ENCODE data around the gene MYOM1. TPM values are rescaled to one million over a fixed set of nuclear protein-coding genes. Genes with fewer than 3 reads are reported as not detected.

Gene MYOM1
- total RNA-seq, 4 donors from 2014 or later: 0.67 to 2.1 (median 1.5) TPM

GRCh38 chr18:3163968-3164367 lies 55.8 kb downstream of the MYOM1 start:
- intact Hi-C loops (cut with DNase I; ENCODE audit: low total_unique reads): no loop called here
- 74 to 76% methylated on average over 5 of the region's 5 CpGs for WGBS, 2 donors
- no peak overlapping the region for H3K4me3 ChIP-seq (ENCODE audit: low read depth, poor library complexity, severe bottlenecking)
- no peak for DNase-seq (ENCODE audit: low spot score in 2 of 2)
- TF ChIP-seq POLR2A (IDR thresholded peaks at IDR 0.05): no peak
- no peak for TF ChIP-seq CTCF (IDR thresholded peaks at IDR 0.05)

- no peak overlapping the region for H3K4me3 ChIP-seq (ENCODE audit: low read depth, poor library complexity, severe bottlenecking)
- DNase-seq (ENCODE audit: low spot score in 2 of 2): no peak
- 59 to 63% methylated on average over 3 of the region's 3 CpGs for WGBS, 2 donors
- intact Hi-C loops (cut with DNase I; ENCODE audit: low total_unique reads): no loop called here
- TF ChIP-seq POLR2A (IDR thresholded peaks at IDR 0.05) (no peak), CTCF (IDR thresholded peaks at IDR 0.05) (no peak)
Measured at GRCh38 chr18:3162181-3162580, 57.6 kb downstream of the MYOM1 start.

GRCh38 chr18:3159830-3160229 lies 59.9 kb downstream of the MYOM1 start:
- intact Hi-C loops (cut with DNase I; ENCODE audit: low total_unique reads): no loop called here
- DNase-seq (ENCODE audit: low spot score in 2 of 2): no peak
- H3K4me3 ChIP-seq (ENCODE audit: low read depth, poor library complexity, severe bottlenecking): no peak overlapping the region
- TF ChIP-seq CTCF (IDR thresholded peaks at IDR 0.05): no peak
- no peak for TF ChIP-seq POLR2A (IDR thresholded peaks at IDR 0.05)
- 93 to 100% methylated on average over 1 of the region's 1 CpG for WGBS, 2 donors

DNA sequence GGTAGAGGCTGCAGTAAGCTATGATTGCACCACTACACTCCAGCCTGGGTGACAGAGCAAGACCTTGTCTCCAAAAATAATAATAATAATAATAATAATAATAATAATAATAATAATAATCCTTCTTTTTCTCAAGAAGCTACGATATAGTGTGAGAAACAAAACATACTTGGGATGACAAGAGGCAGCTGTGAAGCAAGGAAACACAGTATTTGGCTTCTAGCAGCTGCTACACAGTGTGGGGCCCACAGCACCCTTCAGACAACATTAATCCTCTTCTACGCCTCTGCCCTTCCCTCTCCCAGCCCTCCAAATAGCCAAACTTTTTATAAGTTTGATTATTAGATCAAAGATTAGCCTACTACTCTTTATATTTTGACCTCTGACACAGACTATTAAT lies 62.2 kb downstream of the MYOM1 start:
- no peak overlapping the region for H3K4me3 ChIP-seq (ENCODE audit: low read depth, poor library complexity, severe bottlenecking)
- 94 to 98% methylated on average over 2 of the region's 2 CpGs for WGBS, 2 donors
- DNase-seq (ENCODE audit: low spot score in 2 of 2): no peak
- TF ChIP-seq POLR2A (IDR thresholded peaks at IDR 0.05) (no peak), CTCF (IDR thresholded peaks at IDR 0.05) (no peak)
- intact Hi-C loops (cut with DNase I; ENCODE audit: low total_unique reads): no loop called here

- no peak overlapping the region for H3K4me3 ChIP-seq (ENCODE audit: low read depth, poor library complexity, severe bottlenecking)
- no peak for DNase-seq (ENCODE audit: low spot score in 2 of 2)
- no peak for TF ChIP-seq CTCF (IDR thresholded peaks at IDR 0.05)
- no peak for TF ChIP-seq POLR2A (IDR thresholded peaks at IDR 0.05)
- 96 to 98% methylated on average over 5 of the region's 5 CpGs for WGBS, 2 donors
- intact Hi-C loops (cut with DNase I; ENCODE audit: low total_unique reads): no loop called here
Measured at GRCh38 chr18:3157086-3157485, 62.7 kb downstream of the MYOM1 start.

DNA sequence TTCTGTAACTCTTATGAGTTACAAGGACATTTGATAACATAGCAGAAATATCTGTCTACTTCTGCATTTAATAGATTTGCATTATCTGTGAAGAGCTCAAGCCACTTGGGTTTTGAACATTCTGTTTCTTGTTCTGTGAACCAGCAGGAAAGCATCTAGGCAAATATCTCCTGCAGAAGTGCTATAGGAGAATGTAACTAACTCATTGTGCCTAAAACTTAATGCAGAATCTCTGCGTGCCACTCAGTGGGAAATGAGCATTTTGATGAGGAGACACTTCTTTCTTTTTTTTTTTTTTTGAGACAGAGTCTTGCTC lies 63.5 kb downstream of the MYOM1 start:
- intact Hi-C loops (cut with DNase I; ENCODE audit: low total_unique reads): no loop called here
- no peak for TF ChIP-seq POLR2A (IDR thresholded peaks at IDR 0.05)
- no peak for TF ChIP-seq CTCF (IDR thresholded peaks at IDR 0.05)
- WGBS, 2 donors: 74 to 86% methylated on average over 1 of the region's 1 CpG
- no peak for DNase-seq (ENCODE audit: low spot score in 2 of 2)
- H3K4me3 ChIP-seq (ENCODE audit: low read depth, poor library complexity, severe bottlenecking): no peak overlapping the region
